ENCODE measurements around the gene CPNE6.

CPNE6 gene

GRCh38 chr14:24083462-24083861, 12.1 kb downstream of the CPNE6 start:
- TF ChIP-seq CTCF (conservative IDR thresholded peaks at IDR 0.05; ENCODE audit: low read depth, low read length): no peak
- no peak for DNase-seq (ENCODE audit: low read depth)
- no peak overlapping the region for H3K4me3 ChIP-seq (ENCODE audit: low read depth, low read length)

GRCh38 chr14:24084440-24084839, 13.1 kb downstream of the CPNE6 start:
- TF ChIP-seq CTCF (conservative IDR thresholded peaks at IDR 0.05; ENCODE audit: low read depth, low read length): no peak
- DNase-seq (ENCODE audit: low read depth): no peak
- H3K4me3 ChIP-seq (ENCODE audit: low read depth, low read length): no peak overlapping the region

DNA sequence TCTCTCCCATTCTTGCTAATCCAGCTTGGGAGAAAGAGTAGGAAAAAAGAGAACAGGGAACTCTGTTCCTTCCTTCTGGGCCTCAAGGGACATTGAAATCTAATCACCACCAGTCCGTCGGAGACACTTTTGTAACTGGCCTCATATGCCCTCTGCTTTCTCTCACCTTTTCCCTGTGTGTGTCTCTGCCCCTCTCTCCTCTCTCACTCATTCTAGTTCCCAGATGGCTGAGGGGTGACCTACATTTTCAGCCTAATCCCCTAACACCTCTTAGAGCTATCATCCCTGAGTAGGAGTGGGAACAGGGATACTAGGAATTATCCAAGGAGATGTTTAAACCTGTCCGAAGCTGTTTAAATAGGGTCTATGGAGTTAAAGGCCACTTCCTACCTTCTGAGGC, 13.9 kb downstream of the CPNE6 start:
- no peak overlapping the region for H3K4me3 ChIP-seq (ENCODE audit: low read depth, low read length)
- no peak for DNase-seq (ENCODE audit: low read depth)
- no peak for TF ChIP-seq CTCF (conservative IDR thresholded peaks at IDR 0.05; ENCODE audit: low read depth, low read length)

DNA sequence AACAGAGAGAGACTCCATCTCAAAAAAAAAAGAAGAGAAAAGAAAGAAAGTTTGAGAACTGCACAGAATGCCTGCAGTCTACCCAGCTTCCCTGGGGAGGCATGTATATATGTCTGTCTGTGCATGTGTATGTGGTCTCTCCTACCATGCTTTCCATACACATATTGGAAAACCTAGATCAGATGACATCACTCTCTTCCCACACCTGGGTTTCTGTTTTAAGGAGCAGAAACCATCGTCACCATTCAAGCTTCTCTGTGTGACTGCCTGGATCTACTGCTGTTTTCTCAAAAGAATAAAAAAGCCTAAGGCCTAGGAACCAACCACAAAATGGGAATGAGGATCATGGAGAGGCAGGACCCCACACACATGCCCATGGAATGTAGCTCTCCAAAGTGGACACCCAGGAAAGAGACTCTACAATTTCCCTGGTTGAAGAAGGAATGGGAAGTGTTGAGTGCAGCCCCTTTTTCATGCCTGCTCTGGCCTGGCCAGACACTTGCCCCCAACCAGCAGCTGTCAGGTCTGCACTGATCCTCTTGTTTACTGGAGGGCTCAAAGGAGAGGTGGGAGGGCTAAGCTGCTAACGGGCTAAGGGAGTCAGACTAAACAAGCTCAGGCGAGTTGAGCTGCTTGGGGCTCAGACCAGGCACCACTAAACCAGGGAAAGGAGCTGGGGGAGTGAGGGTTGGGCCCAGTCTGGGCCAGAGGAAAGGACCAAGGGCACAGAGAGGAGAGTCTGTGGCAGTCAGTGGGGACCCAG, 15.0 kb downstream of the CPNE6 start:
- no peak for DNase-seq (ENCODE audit: low read depth)
- no peak for TF ChIP-seq CTCF (conservative IDR thresholded peaks at IDR 0.05; ENCODE audit: low read depth, low read length)
- no peak overlapping the region for H3K4me3 ChIP-seq (ENCODE audit: low read depth, low read length)

GRCh38 chr14:24087004-24087403, 15.6 kb downstream of the CPNE6 start:
- no peak overlapping the region for H3K4me3 ChIP-seq (ENCODE audit: low read depth, low read length)
- TF ChIP-seq CTCF (conservative IDR thresholded peaks at IDR 0.05; ENCODE audit: low read depth, low read length): no peak
- no peak for DNase-seq (ENCODE audit: low read depth)

DNA sequence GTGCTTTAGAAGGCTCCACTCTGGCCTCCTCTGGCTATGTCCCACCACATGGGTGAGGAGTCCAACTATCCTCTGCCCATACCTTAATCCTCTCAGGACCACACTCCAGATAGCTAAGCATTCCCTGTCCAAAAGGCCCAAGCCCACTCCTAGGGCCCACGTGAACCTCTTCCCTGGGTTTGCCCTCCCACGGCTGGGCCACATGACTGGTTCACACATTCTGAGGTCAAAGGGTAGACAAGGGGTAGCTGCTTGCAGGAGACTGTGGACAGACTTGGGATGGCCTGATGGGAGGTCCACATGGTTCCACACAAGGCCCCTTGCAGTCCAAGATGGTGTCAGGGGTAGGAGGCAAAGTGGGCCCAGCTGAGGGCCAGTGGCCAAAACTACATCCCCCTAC, 16.7 kb downstream of the CPNE6 start:
- DNase-seq (ENCODE audit: low read depth): no peak
- TF ChIP-seq CTCF (conservative IDR thresholded peaks at IDR 0.05; ENCODE audit: low read depth, low read length): no peak
- H3K4me3 ChIP-seq (ENCODE audit: low read depth, low read length): no peak overlapping the region

DNA sequence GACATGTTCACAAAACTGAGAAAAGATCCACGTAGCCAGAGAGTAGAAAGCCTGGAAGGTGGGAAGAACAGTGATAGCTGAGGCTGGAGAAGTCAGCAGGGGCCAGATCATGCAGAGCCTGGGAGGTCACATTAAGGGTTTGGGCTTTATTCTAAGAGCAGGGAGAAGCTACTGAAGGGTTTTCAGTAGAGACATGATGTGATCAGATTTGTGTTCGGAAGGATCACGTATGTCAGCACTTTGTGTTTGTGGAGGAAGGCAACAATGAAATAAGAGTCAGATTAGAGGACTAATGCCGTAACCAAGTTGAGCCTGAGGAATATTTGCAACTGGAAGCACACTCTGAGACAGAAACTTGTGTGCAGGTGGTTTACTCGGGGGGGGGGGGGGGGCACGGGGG, 18.5 kb downstream of the CPNE6 start:
- no peak for DNase-seq (ENCODE audit: low read depth)
- no peak overlapping the region for H3K4me3 ChIP-seq (ENCODE audit: low read depth, low read length)
- no peak for TF ChIP-seq CTCF (conservative IDR thresholded peaks at IDR 0.05; ENCODE audit: low read depth, low read length)
